ENCODE measurements around the gene DRD3.
A peak's percentile ranks its signal among the peaks of the same experiment; 100 is the strongest.

DRD3 gene

DNA sequence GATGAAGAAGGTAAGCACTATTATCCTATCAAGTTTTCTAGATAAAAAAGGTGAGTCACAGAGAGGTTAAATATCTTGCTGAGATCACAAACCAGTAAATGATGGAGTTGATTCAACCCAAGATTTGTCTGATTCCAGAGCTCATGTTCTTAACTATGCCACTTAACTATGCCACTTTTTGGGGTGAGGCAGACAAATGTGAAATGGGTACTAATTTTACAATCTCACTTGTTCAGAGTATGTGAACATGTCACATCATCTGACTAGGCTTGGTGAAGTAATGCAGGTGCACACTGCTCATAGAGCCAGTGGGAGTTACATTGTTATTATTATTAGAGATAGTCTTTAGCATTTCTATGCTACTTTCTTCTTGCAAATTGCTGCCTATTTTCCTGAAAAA lies 2.0 kb downstream of the DRD3 start:
- no peak for DNase-seq

- DNase-seq, result no peak
Observed at GRCh38 chr3:114176487-114176886, 2.4 kb downstream of the DRD3 start.

DNA sequence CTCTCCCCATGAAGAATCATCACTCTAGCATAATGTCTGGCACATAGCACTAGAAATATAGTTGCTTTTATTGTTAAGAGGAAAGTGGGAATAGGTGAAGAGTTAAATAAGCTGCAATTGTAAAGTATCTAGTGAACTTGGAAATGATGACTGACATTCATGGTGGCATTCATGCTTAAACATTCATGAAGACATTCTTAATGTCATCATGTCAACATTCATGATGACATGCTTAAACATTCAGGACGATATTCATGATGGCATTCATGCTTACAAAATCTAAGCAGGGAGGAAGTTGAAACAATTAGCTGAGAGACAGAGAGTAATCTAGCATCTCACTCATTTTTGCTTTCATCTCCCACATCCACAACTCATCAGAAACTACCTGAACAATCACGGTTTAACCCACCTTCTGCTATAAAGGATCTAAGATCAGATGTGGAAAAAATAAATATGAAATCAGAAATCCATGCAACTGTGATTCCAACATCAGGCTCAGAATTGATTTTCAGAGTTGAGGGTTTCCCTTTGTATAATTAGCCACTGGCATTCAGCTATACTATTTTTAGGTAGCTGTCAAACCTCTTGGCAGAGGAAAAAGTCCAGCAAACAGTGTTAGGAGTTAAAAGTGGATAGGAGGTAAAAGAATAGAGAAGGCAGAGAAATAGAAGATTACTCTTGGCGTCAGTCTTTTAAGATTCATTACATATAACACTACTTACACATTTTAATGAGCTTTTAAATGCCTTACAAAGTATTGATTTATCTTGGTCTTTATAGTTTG lies 3.5 kb downstream of the DRD3 start:
- DNase-seq, result no peak

DNA sequence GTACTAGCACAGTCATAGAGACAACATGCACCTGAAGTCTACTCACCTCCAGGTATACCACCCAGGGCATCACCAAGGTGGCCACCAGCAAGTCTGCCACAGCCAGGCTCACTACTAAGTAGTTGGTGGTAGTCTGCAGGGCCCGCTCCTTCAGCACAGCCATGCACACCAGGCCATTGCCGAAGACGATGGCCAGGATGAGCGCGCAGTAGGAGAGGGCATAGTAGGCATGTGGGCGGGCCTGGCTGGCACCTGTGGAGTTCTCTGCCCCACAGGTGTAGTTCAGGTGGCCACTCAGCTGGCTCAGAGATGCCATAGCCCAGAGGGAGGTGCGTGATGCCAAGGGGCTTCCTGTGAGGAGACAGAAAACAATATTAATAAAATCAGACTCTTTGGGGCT lies 7.2 kb downstream of the DRD3 start:
- DNase-seq, result no peak

- DNase-seq, result no peak
Observed at GRCh38 chr3:114168150-114168549, 10.7 kb downstream of the DRD3 start.

DNA sequence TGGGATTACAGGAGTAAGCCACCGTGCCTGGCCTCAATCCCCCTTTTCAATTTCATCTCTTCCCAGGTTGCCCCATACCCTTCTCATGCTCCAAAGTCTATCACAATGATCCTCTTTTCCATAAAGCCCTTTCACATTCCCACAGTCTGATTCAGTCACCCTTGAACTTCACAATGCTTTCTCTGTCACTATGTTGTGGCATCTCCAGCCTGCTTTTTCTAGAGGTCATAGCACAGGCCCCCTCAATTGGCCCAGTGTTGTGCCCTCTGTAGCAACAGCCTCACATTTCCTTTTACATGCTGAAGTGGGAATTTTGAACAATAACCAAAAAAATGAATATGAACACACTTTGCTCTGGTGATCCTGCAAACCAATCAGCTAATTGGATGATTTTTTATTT lies 21.5 kb downstream of the DRD3 start:
- DNase-seq, result no peak

DNA sequence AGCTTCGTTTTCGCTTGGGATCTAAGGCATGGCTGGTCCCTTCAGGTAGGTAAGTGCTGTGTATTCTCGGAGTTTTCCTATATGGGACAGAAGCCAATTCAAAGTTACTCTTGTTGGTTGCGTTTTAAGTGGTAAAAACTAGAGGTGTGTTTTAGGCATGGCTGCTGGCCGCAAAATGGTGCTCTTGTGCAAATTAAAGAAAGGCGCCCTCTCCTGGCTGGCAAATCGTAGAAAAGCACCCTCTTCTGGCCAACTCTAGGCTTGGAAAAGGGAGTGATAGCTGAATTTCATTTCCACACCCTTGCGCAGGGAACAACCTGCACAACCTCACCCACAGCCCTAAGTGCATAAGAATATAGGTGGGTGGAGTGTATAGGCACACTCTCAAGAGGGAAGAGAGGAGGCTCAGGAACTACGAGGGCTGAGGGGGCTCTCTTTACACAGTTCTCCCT lies 23.5 kb downstream of the DRD3 start:
- DNase-seq, result no peak

GRCh38 chr3:114154321-114154821 lies 24.5 kb downstream of the DRD3 start:
- peak; percentile 32 for DNase-seq

DNA sequence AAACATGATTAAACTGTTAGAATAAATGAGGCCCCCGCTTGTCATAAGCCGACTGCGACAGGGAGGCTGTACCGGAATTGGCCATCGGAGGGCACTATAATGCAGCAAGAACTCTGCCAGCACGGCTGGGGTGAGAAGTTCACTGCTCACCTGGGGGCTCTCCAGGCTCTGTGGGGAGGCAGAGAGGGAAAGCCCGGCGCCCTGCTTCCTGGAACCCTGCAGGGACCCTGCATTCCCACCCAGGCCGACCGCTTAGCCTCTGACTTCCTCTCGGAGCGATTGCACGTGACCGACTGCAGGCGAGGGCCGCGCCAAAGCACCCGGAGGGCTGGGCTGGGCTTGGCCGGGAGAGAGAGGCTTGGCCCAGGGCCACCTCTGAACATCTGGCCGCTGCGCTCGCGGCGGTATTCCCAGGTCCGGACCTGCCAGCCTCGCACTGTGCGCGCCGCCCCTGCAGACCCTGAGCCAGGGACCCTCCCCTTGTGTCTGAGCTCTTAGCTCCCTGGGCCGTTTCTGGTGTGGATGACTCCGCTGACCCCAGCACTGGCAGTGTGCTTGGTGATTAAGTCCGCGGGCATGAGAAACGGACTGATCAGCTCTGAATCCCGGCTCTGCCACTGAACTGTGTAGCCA lies 26.2 kb downstream of the DRD3 start:
- peak; percentile 52 for DNase-seq

DNA sequence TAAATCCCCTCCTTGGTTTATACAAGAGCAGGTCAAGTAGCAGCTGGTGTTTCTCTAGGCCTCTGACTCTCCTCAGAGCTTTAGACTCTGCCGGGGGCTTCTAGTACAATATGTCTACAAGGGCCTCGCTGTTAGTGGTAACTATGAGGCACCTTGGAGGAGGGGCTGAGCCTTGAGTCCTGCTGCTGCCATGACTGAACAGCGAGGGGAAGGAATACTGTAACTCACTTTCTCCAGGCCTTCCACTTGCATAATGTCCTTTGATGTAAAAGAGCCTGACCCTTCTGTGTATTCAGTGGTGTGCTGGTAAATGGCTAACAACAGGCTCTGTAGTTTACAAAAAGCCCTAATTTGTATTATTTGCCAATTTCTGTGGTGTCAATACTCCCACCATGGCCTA lies 27.8 kb downstream of the DRD3 start:
- DNase-seq, result no peak

DNA sequence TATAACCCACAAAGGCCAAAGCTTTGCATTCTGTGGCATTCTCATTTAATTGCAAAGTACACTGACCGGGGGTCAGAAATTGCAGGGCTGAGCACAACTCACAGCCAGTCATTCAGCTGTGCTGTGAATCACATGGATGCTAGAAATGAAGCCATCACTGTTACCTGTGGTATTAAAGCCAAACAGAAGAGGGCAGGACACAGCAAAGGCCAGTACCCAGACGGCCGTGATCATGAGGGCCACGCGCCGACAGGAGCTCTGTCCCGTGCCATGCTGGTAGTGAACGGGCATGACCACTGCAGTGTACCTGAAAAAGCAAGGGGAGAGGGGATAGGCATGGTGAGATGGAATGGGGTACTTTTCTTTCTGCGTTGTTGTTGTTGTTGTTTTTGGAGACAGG lies 31.6 kb downstream of the DRD3 start:
- DNase-seq, result no peak

DNA sequence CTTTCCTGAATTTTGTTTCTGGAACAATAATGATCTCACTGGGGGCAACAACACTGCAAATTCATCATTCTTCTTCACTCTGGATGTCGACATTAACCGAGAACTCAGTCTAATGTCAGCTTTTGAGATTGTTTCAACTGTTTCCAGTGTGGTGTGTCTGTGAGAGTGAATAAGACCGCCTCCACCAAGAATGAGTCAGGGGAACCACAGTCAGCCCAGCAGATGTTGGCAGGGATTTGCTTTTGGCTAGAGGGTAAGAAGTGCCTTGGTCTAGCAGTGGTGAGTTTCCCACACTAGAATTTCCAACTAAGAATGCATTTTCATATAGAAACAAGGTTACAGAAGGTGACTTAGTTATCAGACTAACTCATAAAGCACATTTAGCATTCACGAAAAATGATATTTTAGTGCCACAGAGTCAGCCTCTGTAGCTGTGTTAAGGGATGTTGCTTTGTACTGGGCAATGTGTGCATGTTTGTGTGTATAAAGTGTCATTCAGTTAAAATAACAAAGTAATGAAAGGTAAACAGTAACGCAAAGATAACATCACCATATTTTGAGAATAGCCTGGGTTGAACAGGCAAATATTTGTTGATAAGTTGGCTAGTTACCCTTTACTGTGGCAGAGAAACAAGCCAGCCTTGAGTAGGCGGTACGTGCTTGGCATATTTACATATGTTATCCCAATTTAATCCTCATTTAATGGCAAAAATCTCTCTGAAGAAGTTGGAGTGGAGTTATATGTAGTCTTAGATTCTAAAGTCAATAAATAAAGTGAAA lies 33.8 kb downstream of the DRD3 start:
- DNase-seq, result no peak

- no peak for DNase-seq
Observed at GRCh38 chr3:114143817-114144216, 35.0 kb downstream of the DRD3 start.

- DNase-seq, result no peak
Observed at GRCh38 chr3:114139836-114140235, 39.0 kb downstream of the DRD3 start.

- no peak for DNase-seq
Observed at GRCh38 chr3:114133947-114134346, 44.9 kb downstream of the DRD3 start.

GRCh38 chr3:114132500-114132899 lies 46.4 kb downstream of the DRD3 start:
- no peak for DNase-seq

DNA sequence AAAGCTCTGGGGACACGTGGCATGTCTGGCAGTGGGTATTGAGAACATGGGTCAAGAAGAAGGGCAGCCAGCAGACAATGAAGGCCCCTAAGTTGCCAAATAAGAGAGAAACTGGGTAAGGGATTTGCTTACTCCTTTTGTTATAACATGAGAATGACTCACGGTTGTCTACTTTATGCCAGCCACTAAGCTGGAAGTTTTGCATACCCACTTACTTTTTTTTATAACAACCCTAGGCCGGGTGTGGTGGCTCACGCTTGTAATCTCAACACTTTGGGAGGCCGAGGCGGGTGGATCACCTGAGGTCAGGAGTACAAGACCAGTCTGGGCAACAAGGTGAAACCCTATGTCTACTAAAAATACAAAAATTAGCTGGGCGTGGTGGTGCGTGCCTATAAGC lies 50.0 kb downstream of the DRD3 start:
- DNase-seq, result no peak

- DNase-seq, result no peak
Observed at GRCh38 chr3:114128231-114128630, 50.6 kb downstream of the DRD3 start.

GRCh38 chr3:114127517-114127916 lies 51.3 kb downstream of the DRD3 start:
- DNase-seq, result no peak

GRCh38 chr3:114126461-114126860 lies 52.4 kb downstream of the DRD3 start:
- DNase-seq, result no peak

DNA sequence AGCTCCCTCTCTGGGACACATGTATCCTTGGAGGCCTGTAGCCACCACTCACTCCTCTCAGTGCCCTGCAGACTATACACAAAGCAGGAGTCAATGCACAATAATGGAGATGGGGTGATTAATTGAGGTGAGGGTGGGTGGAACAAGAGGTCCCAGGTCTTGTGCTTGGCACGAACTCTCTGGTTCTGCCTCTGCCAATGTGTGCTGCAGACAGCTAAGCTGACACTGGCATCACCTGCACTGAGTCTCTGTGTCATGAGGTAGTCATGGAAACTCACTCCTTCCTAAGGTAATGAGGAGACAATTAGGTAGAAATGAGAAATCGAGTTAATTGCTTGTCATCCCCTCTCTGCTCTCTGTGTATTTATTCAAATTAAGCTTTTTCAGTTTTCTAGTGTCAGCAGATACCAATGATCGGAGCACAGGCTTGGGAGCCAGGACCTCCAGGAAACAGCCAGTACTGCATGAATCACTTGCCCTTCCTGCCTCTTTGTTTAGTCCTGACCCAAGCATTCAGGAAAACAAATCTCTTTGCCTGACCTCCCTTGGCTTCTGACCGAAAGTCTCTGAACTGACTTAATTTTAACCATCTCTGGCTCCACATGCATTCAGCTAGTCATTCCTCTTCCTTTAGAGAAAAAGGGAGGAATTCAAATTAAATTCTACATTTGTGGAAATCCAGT lies 56.7 kb downstream of the DRD3 start:
- no peak for DNase-seq

- no peak for DNase-seq
Observed at GRCh38 chr3:114120211-114120610, 58.6 kb downstream of the DRD3 start.

GRCh38 chr3:114119776-114120175 lies 59.1 kb downstream of the DRD3 start:
- DNase-seq, result no peak

Data from DMS153 (cell line).